ENCODE results near the gene ADM5.

- TF ChIP-seq EP300 (IDR thresholded peaks at IDR 0.05) (no peak), POLR2AphosphoS5 (IDR thresholded peaks at IDR 0.05) (no peak)
- TF ChIP-seq, protein P1, sequence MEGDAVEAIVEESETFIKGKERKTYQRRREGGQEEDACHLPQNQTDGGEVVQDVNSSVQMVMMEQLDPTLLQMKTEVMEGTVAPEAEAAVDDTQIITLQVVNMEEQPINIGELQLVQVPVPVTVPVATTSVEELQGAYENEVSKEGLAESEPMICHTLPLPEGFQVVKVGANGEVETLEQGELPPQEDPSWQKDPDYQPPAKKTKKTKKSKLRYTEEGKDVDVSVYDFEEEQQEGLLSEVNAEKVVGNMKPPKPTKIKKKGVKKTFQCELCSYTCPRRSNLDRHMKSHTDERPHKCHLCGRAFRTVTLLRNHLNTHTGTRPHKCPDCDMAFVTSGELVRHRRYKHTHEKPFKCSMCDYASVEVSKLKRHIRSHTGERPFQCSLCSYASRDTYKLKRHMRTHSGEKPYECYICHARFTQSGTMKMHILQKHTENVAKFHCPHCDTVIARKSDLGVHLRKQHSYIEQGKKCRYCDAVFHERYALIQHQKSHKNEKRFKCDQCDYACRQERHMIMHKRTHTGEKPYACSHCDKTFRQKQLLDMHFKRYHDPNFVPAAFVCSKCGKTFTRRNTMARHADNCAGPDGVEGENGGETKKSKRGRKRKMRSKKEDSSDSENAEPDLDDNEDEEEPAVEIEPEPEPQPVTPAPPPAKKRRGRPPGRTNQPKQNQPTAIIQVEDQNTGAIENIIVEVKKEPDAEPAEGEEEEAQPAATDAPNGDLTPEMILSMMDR (IDR thresholded peaks at IDR 0.05), result no peak
These were observed 48.9 kb downstream of the ADM5 start for GRCh38 chr19:49738268-49738667.
